Fibroblast of lung (primary cell): ENCODE measurements around the gene SRGAP2C.
"Not testable (repeated sequence)": the region's sequence is repeated elsewhere in the genome, so short reads cannot be mapped to it uniquely, and the experiment has no call there.

Source experiments
- CTCF ChIP-seq, 2 donors: IDR thresholded peaks in 1 of 2; conservative IDR thresholded peaks in 1 of 2; 1 replicate in 1 of 2; 2 replicates in 1 of 2; pipeline ENCODE4 v1.5.1; 2011 to 2012; ENCODE audit warnings: low read length in 2 of 2, control low read depth in 1 of 2, inconsistent platforms in 1 of 2, low read depth in 1 of 2, mild to moderate bottlenecking in 1 of 2
- EZH2 ChIP-seq: IDR thresholded peaks from 2 replicates; pipeline ENCODE4 v1.5.1; 2012; ENCODE audit warnings: low read length, control low read depth, mild to moderate bottlenecking; ENCODE audit errors: missing control alignments

GRCh38 chr1:121315509-121315908 is 130.7 kb downstream of the SRGAP2C start:
- TF ChIP-seq CTCF (conservative IDR thresholded peaks at IDR 0.05 in 1 of 2, IDR thresholded peaks at IDR 0.05 in 1 of 2; ENCODE audit: low read depth in 1 of 2, low read length in 2 of 2); EZH2: not testable (repeated sequence)
